Measurements from ENCODE around the gene KRTAP10-1.

- TF ChIP-seq, protein P1, sequence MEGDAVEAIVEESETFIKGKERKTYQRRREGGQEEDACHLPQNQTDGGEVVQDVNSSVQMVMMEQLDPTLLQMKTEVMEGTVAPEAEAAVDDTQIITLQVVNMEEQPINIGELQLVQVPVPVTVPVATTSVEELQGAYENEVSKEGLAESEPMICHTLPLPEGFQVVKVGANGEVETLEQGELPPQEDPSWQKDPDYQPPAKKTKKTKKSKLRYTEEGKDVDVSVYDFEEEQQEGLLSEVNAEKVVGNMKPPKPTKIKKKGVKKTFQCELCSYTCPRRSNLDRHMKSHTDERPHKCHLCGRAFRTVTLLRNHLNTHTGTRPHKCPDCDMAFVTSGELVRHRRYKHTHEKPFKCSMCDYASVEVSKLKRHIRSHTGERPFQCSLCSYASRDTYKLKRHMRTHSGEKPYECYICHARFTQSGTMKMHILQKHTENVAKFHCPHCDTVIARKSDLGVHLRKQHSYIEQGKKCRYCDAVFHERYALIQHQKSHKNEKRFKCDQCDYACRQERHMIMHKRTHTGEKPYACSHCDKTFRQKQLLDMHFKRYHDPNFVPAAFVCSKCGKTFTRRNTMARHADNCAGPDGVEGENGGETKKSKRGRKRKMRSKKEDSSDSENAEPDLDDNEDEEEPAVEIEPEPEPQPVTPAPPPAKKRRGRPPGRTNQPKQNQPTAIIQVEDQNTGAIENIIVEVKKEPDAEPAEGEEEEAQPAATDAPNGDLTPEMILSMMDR (IDR thresholded peaks at IDR 0.05) = no peak
- TF ChIP-seq REST (IDR thresholded peaks at IDR 0.05) = no peak
- TF ChIP-seq POLR2A (IDR thresholded peaks at IDR 0.05; ENCODE audit: low read length) = no peak
- TF ChIP-seq TFCP2L1 (CRISPR knock-in tag; IDR thresholded peaks at IDR 0.05) = no peak
- TF ChIP-seq, protein P2, sequence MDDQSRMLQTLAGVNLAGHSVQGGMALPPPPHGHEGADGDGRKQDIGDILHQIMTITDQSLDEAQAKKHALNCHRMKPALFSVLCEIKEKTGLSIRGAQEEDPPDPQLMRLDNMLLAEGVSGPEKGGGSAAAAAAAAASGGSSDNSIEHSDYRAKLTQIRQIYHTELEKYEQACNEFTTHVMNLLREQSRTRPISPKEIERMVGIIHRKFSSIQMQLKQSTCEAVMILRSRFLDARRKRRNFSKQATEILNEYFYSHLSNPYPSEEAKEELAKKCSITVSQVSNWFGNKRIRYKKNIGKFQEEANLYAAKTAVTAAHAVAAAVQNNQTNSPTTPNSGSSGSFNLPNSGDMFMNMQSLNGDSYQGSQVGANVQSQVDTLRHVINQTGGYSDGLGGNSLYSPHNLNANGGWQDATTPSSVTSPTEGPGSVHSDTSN (IDR thresholded peaks at IDR 0.05) = no peak
- no peak for TF ChIP-seq CEBPB (IDR thresholded peaks at IDR 0.05)
- no peak for TF ChIP-seq EP300 (IDR thresholded peaks at IDR 0.05)
- TF ChIP-seq RFX5 (IDR thresholded peaks at IDR 0.05) = no peak
- TF ChIP-seq RAD21 (conservative IDR thresholded peaks at IDR 0.05 in 1 of 2, IDR thresholded peaks at IDR 0.05 in 1 of 2) = no peak
- TF ChIP-seq, protein P3, sequence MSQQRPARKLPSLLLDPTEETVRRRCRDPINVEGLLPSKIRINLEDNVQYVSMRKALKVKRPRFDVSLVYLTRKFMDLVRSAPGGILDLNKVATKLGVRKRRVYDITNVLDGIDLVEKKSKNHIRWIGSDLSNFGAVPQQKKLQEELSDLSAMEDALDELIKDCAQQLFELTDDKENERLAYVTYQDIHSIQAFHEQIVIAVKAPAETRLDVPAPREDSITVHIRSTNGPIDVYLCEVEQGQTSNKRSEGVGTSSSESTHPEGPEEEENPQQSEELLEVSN (IDR thresholded peaks at IDR 0.05; ENCODE audit: borderline replicate concordance, low read depth) = no peak
- no peak for TF ChIP-seq CBX8 (IDR thresholded peaks at IDR 0.05)
- TF ChIP-seq BHLHE40 (IDR thresholded peaks at IDR 0.05; ENCODE audit: low read depth, low read length) = no peak
- TF ChIP-seq, protein P4, sequence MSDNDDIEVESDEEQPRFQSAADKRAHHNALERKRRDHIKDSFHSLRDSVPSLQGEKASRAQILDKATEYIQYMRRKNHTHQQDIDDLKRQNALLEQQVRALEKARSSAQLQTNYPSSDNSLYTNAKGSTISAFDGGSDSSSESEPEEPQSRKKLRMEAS (IDR thresholded peaks at IDR 0.05) = no peak
- TF ChIP-seq MYC (IDR thresholded peaks at IDR 0.05; ENCODE audit: borderline replicate concordance, low read length) = no peak
These were observed 11.5 kb upstream of the KRTAP10-1 start, which contains the start of gene KRTAP10-2 for GRCh38 chr21:44551340-44551961.

Measured in A549 (cell line).